DMS 273 (cell line): Measurements from ENCODE around the gene IL20.

ENCODE experiments used
- DNase-seq: peaks from one replicate; lab custom pipeline; 2025; ENCODE audit not compliant: unreplicated experiment; lab: John Stamatoyannopoulos, UW

The IL20 gene, protein sequence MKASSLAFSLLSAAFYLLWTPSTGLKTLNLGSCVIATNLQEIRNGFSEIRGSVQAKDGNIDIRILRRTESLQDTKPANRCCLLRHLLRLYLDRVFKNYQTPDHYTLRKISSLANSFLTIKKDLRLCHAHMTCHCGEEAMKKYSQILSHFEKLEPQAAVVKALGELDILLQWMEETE

DNA sequence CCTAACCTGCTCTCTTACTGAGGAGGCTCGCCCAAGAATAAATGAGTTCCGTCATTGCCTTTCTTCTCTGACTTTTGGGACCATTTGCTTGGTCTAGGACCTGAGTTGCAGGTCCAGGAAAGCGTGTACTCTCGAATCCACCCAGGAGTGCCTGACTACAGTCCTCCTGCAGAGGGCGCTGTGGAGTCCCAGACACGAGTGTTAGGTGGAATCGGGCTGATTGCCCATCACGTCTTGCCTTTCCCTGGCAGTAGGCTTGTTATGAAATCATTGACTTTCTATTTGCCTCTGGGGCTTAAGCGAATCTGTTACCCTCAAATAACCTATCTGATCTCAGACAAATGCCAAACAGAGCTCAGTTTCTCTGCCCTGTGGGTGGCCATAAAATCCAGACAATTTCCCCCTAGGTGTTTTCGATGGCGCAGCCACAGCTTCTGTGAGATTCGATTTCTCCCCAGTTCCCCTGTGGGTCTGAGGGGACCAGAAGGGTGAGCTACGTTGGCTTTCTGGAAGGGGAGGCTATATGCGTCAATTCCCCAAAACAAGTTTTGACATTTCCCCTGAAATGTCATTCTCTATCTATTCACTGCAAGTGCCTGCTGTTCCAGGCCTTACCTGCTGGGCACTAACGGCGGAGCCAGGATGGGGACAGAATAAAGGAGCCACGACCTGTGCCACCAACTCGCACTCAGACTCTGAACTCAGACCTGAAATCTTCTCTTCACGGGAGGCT lies at the start of gene IL20:
Gene IL20 (plus strand): TSS at position 685 of the 733 bp plus-strand sequence. CDS start 230 bp downstream, outside the sequence.
- peak; percentile 93 for DNase-seq

DNA sequence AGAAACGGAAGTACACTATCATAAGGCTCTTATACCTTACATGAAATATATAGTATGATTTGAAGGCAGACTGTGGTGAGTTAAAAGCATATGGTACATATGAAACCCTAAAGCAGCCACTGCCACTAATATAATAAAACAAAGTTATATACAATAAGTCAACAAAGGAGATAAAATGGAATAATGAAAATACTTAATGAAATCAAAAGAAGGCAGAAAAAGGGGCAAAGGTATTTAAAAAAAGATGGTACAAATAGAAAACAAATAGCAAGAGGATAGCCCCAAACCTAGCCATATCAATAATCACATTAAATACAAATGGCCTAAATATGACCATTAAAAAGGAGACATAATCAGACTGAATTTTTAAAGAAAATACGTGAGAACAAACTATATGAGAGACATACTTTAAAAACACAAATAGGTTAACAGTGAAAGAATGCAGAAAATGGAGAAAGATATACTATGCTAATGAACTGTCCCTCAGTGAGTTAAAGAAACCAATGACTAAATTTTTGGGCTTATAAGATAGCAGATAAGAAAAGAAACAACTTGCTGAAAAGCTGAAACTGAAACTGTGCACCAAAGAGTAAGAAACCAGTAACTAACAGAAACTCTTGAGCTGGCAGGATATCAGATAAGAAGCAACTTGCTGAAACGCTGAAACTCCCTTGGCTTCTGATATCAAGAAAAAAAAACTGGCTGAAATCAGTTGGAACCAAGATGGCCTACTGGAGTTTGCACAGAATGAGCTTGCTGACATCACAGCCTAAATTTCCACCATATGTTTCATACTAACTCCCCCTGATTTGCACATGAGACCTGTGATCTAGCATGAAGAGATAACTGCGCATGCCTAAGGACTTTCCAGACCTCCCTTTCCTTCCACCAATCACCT lies 48.8 kb upstream of the IL20 start:
- DNase-seq: peak; percentile 24

DNA sequence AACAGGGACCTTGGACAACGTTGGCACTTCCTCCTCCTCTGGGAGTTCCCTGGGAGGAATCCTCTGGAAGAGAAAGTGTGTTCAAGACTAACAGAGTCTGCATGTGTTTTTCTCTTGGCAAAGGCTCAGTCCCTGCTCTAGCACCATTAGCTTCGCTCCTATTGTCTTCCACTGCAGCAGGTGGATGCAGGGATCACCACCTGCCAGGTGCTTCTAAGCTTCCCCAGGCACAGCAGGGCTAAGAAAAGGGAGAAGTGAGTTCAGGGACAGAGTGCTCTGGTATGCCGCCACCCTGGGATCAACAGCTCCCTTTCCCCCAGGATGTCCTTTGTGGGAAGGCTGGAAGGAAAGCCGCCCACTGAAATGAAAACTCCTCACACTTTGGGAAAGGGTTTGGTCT lies 43.9 kb upstream of the IL20 start:
- DNase-seq: no peak

DNA sequence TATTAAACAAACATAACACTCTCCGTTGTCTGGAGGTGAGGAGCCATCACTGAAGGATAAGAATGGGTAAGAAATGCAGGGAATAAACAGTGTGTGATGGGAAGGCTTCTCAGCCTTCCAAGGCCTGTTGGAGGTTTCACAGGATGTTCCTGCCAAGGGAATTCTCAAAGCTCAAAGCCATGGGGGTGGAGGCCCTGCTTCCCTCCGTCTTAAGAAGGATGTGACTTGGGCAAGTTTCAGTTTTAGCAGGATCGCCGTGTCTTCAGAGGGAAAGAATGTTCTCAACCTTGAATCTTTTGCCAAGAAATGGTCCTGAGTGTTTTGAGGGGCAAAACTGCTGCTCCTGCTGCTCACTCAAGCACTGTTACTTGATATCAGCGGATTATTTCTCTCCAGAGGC lies 41.7 kb upstream of the IL20 start:
- no peak for DNase-seq

DNA sequence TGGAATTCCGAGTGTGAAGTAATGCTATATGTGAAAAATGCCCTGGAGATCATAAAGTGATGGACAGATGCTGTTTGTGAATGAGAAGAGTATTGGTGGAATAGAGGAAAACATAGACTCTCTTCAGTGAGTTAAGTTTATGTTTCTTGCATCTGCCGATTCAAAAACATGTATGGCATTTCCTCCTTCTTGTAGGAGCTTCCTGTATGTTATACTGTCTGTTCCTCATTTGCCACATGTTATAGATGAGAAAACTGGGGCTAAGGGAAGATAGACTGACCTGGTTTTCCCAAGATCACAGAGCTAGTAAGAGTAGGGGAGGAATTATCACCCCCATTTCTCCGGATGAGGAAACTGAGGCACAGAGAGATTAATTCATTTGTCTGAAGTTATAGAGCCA lies 41.1 kb upstream of the IL20 start:
- DNase-seq: no peak

DNA sequence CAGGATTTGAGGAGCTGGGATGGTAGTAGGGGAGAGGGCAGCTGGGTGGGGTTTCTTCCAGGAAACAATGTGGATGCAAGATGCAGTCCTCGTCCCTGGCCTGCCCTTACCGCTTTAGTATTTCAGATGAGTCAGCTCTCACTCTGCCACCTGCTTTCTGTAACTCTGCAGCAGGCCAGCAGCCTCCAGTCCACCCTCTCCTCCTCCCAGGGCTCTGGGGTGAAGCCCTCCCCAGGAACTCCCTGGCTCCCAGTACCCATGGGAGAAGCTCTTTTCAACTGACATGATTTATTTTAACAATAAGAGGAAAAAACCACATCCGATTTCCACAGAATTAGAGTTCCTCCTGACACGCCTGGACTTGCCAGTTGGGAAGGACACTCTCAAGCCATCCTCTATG lies 39.0 kb upstream of the IL20 start:
- no peak for DNase-seq

DNA sequence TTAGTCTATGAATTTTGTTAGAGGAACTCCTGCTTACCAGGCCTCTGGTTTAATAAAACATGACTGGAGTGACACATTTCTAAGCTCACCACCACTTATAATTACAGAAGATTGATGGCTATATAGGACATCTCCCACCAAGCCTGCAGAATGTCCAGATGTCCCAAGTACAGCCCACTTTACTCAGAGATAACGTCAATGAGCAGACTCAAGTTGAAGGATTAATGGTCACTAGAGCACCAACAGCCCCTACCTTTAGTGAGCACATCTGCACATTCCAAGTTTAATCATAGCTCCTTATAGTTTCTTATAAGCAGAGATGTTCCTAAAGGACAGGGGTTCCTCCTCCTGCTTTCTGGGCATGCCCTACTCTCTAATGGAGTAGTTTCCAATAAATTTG lies 37.4 kb upstream of the IL20 start:
- DNase-seq: no peak

DNA sequence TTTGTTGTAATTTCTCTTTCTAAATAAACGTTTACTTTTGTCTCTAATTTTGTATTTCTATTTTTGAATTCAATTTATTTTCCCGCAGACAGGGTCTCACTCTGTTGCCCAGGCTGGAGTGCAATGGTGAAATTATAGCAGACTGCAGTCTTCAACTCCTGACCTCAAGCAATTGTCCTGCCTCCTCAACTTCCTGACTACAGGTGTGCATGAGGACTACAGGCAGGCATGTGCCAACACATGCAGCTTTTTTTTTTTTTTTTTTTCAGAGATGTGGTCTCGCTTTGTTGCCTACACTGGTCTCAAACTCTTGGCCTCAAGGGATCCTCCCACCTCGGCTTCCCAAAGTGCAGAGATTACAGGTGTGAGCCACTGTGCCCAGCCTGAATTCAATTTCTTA lies 36.7 kb upstream of the IL20 start:
- no peak for DNase-seq

DNA sequence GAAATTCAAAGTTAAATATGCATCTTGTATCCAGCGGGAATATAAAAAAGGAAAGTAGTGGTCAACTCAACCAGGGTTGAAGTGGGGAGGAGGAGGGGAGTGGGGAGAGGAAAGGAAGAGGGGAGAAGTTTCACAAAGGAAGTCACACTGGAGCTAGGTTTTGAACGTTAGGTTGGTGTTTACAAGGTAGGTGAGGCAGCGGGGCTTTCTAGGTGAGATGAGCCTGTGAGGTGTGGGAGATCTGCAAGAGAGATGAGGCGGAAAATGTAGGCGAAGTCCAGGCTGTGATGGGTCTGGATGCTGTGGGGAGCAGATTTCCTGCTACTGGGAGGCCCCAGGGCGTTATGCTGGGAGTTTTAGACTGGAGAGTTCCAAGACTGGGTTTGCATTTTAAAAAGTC lies 36.1 kb upstream of the IL20 start:
- no peak for DNase-seq

DNA sequence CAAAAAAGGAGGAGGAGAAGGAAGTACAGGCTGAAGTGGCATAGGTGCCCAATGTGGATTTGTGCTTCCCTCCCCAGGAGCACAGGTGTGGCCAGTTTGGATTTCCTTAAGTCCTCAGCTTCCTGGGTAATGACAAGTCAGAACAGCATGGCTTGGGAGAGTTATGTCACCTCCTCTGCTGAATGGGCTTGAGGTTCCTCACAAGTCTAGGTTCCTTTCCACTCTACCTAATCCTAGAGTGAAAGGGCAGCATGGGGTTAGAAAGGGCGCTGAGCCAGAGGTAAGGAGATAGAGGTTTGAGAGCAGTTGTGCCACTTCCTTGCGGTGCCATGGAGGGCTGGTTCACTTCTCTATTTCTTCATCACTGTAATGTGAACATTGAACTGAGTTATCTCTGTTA lies 35.5 kb upstream of the IL20 start:
- DNase-seq: no peak

DNA sequence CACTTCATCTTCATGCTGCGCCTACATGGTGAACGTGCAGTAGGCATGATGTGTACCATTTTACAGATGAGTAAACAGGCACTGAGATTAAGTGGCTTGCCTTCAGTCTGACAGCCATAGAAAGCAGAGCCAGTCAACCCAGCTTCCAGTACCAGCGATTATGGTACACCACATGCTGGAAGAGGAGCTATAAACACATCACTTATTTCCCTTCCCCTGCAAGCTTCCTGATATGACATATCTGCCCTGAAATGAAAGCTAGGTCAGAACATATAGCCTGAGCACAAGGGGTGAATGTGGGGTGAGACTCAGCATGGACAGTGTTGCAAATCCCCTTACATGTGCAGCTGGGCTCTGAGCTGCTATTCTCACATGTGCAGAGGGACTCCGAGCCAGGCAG lies 33.8 kb upstream of the IL20 start:
- DNase-seq: no peak

DNA sequence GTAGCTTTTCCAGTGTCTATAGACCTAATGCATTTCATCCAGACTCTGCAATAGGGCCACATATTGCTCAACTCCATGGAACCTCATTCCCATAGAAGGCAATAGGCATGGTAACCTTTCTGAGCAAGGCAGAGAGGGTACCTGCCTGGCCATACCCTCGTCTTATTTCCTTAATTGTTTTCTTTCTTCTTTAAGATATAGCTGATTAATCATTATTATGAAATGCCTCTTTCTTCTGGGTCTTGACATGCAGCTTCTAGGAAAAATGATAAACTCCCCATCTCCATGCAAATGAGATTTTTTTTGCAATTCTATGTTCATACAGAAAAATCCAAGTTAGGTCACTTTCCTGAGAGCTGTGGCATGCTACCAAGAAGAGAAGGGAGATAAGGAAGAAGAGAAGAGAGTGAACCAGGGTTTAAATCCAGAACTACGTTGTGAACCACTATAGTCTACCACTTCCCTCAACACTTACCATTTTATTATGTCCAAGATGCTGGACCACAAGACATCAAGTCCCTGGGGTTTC lies 33.0 kb upstream of the IL20 start:
- DNase-seq: no peak

DNA sequence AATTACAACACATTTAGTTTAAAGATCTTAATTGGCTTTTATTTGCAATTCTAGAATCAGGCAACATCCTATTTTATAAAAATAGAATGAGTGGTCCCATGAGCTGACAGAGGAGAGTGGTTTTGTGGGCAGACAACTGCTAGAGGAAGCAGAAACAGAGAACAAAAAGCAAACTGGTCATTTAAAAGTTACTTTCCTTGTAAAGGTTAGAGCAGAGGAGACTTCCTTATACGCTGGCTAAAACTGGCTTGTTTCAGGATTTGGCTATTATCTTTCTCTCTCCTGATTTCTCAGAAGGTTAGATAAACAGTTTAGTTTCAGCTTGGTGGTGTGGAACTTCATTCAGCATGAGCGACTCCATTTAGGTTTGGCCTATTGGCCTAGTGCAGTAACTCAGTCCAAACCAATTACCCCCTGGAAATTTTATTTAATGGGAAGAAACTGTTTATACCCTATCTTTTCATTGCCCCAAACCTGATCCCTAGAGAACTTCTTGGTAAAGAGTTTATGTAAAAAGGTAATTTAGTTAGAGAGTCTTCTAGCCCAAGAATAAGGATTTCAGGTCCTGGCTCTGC lies 32.2 kb upstream of the IL20 start:
- no peak for DNase-seq

DNA sequence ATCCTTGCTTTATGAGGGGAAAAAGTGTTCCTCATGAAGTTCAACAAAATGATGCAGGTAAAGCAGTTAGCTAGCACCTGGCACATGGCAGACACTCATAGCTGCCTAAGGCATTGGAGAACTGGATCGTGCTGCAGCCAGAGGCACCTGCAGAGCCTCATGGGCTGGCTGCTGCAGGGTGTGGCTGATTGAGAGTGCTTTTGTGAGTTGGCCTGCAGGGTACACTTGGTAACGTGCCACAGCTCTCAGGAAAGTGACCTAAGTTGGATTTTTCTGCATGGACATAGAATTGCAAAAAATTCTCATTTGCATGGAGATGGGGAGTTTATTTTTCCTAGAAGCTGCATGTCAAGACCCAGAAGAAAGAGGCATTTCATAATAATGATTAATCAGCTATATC lies 31.6 kb upstream of the IL20 start:
- DNase-seq: no peak

DNA sequence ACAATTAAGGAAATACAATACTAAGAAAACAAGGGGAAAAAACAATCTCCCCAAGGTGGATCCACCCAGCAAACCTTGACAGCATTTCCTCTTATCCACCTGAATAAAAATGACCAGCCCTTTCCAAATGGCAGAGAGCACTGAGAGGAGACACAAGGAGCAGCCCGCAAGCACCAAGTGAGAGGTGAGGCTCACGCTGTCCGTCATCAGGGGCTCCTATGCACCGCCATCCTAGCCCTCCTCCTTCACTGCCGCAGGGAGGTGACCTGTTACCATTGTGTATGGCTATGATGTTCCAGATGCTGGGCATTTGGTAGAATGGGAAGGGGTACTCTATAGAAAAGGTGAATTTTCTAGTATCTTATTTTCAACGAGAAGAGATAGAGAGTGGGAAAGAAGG lies 31.2 kb upstream of the IL20 start:
- DNase-seq: no peak

DNA sequence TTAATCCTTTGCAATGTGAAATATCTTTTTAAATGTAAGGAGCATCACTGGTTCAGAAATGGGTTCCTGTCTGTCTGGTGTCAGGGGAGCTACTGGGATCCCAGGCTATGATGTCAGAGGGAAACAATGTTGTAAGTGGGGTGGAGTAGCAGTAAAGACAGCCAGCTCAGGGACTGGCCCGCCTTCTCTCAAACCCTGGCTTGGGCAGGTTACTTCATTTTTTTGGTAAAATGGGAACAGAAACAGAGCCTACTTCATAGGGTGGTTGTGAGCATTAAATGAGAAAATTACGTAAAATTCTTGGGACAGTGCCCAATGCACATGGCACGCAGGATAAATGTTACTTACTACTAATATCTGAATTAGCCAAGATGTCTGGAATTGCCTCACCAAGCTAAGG lies 30.7 kb upstream of the IL20 start:
- DNase-seq: no peak

DNA sequence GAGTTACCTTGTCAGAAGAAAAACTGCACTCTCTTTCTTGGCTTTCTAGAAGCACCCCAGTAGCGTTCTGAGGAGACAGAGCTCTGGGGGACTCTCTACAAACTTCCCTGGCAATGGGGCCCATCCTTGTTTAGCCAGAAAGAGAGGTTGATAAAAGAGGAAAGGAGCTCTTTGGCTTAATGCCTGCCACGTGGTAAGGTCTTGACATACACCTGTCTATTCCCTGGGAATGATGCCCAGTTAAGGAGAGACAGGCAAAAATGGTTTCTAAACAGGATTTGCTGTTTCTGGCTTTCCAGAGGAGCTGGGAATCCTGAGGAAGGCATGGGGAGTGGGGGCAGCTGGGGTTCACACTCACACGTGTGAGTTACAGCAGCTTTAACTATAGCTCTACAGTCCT lies 30.2 kb upstream of the IL20 start:
- DNase-seq: no peak

DNA sequence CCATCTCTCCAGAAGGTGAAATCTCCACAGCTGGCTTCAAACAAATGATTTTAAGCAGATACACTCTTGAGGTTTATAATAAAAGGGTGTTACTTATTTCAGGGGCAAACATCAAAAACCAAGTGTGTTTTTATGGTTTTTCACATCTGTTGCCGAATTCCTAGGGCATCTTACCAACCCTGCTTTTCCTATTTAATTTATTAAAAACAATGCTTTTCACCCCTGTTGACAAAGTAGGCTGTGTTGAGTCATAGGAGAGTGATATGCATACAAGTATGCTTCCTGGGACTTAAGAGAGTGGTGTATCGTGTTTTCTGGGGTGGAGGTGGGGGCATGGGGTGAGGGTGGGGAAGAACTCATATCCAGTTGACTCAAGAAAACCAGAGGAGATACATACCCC lies 29.3 kb upstream of the IL20 start:
- DNase-seq: no peak

DNA sequence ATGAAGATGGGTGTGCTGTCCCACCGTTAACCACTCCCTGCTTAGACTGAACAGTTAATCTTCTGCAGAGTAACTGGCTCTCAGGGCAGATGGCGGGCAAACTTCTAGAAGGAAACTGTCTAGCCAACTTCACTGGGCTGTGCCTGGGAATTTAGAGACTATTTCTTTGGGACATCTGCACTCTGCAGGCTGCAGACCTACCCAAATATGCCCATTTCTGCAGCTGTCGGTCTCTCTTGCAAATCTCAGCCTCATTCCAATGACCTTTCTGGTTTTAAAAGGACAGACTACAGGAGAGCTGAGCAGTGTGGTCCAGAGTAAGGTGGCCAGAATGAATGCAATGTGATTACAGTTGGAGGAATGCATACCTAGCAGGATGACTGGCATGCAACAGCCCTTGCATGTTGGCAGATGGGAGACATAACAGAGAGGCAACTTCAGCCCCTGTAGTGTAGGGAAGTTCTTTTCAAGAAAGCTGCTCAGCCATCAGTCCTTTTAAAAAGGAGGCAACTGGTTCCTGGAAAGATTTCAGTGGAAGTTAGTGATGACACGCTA lies 26.3 kb upstream of the IL20 start:
- DNase-seq: no peak

DNA sequence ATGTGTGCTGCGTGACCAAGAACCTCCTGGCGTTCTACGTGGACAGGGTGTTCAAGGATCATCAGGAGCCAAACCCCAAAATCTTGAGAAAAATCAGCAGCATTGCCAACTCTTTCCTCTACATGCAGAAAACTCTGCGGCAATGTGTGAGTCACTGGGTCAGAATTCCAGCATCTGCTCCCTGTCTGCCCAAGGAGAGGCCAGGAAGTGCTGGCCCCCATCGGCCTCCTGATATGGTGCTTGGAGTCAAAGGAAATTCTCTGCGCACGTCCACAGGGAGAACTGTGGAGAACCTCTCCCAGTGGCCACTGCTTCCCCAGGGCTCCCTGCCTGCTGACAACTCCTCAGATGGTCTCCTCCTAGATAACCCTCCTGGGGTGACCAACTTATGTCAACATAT lies 25.6 kb upstream of the IL20 start:
- no peak for DNase-seq
